Fibroblast of peridontal ligament (primary cell): Measurements from ENCODE around the gene SLC22A4.

Source experiments
- DNase-seq: peaks from one replicate; pipeline ENCODE4 v3.0.0-alpha.2; 2010; ENCODE audit errors: extremely low read depth

Gene SLC22A4

GRCh38 chr5:132376694-132377641, 82.8 kb downstream of the SLC22A4 start:
- no peak for DNase-seq

- DNase-seq, result no peak
These were observed 83.5 kb downstream of the SLC22A4 start for GRCh38 chr5:132377738-132378137.

- no peak for DNase-seq
These were observed 84.4 kb downstream of the SLC22A4 start for GRCh38 chr5:132378580-132378979.

- no peak for DNase-seq
These were observed 85.9 kb downstream of the SLC22A4 start for GRCh38 chr5:132380047-132380446.

- no peak for DNase-seq
These were observed 86.5 kb downstream of the SLC22A4 start for GRCh38 chr5:132380741-132381140.

- DNase-seq, result no peak
These were observed 87.4 kb downstream of the SLC22A4 start for GRCh38 chr5:132381614-132382013.

- DNase-seq, result no peak
These were observed 89.1 kb downstream of the SLC22A4 start for GRCh38 chr5:132383261-132383660.

- DNase-seq, result no peak
These were observed 89.8 kb downstream of the SLC22A4 start for GRCh38 chr5:132383984-132384383.

GRCh38 chr5:132384506-132385050, 90.4 kb downstream of the SLC22A4 start:
- no peak for DNase-seq

- peak; percentile 82 for DNase-seq
These were observed 91.3 kb downstream of the SLC22A4 start for GRCh38 chr5:132385326-132386105.

- peak; percentile 77 for DNase-seq
These were observed 92.6 kb downstream of the SLC22A4 start for GRCh38 chr5:132386644-132387286.

- peak; percentile 99 for DNase-seq
These were observed 93.5 kb downstream of the SLC22A4 start for GRCh38 chr5:132387640-132388117.

GRCh38 chr5:132388244-132389050, 94.3 kb downstream of the SLC22A4 start:
- DNase-seq, result peak; percentile 57

GRCh38 chr5:132389051-132389331, 94.8 kb downstream of the SLC22A4 start:
- DNase-seq, result peak; percentile 45

- DNase-seq, result peak; percentile 99
These were observed 95.5 kb downstream of the SLC22A4 start for GRCh38 chr5:132389585-132390286.

- no peak for DNase-seq
These were observed 97.1 kb downstream of the SLC22A4 start for GRCh38 chr5:132391247-132391646.

GRCh38 chr5:132391870-132392269, 97.7 kb downstream of the SLC22A4 start:
- no peak for DNase-seq

- DNase-seq, result no peak
These were observed 98.2 kb downstream of the SLC22A4 start for GRCh38 chr5:132392411-132392810.

GRCh38 chr5:132392978-132393825, 99.0 kb downstream of the SLC22A4 start:
- DNase-seq, result no peak
